SK-N-SH (cell line): ENCODE measurements around the gene NODAL.
A peak's percentile ranks its signal among the peaks of the same experiment; 100 is the strongest.

Experiments
- CHD2 ChIP-seq: fragments of 150-350 bp; IDR thresholded peaks from 2 replicates; pipeline ENCODE4 v1.6.1; 2018; ENCODE audit warnings: low read length; ENCODE audit not compliant: partially characterized antibody
- FOXM1 ChIP-seq: IDR thresholded peaks from 2 replicates; pipeline ENCODE4 v1.4.0; 2012; ENCODE audit warnings: low read depth, mild to moderate bottlenecking
- JUND ChIP-seq: IDR thresholded peaks from 2 replicates; pipeline ENCODE4 v1.4.0; 2012
- NRF1 ChIP-seq: IDR thresholded peaks from 2 replicates; pipeline ENCODE4 v1.6.1; 2012; ENCODE audit warnings: low read depth, mild to moderate bottlenecking, low read length
- POLR2AphosphoS5 ChIP-seq: IDR thresholded peaks from 2 replicates; pipeline ENCODE4 v1.6.1; 2012; ENCODE audit warnings: low read depth, low read length
- RAD21 ChIP-seq: IDR thresholded peaks from 2 replicates; pipeline ENCODE4 v1.6.1; 2012; ENCODE audit warnings: mild to moderate bottlenecking, low read length
- TCF12 ChIP-seq: IDR thresholded peaks from 2 replicates; pipeline ENCODE4 v1.4.0; 2012
- TF ChIP-seq, protein P1 (sequence below): fragments of 200-600 bp; sonication (generic); IDR thresholded peaks from 2 replicates; pipeline ENCODE4 v1.6.1; 2017; ENCODE audit warnings: antibody characterized with exemption, mild to moderate bottlenecking, moderate library complexity
- TF ChIP-seq, protein P2 (sequence below): IDR thresholded peaks from 2 replicates; pipeline ENCODE4 v1.4.0; 2012; ENCODE audit warnings: low read depth

DNA sequence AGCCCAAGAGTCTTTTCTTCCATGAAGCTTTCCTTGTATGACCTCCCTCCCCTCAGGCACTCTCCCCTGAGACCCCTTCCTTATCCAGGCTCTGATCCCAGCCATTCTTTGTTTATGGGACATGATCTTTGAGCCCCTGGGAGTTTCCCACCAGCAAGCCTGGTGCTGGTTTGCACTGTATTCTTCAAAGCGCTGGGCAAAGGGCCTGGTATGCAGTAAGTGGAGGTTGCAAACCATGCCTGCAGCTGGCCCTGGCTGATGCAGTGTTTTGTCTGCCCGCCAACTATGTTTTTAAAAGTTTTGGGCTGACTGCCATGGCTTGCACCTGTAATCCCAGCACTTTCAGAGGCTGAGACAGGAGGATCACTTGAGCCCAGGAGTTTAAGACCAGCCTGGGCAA lies 6.8 kb upstream of the NODAL start:
- no peak for TF ChIP-seq JUND
- TF ChIP-seq FOXM1 = no peak
- TF ChIP-seq, protein P1, sequence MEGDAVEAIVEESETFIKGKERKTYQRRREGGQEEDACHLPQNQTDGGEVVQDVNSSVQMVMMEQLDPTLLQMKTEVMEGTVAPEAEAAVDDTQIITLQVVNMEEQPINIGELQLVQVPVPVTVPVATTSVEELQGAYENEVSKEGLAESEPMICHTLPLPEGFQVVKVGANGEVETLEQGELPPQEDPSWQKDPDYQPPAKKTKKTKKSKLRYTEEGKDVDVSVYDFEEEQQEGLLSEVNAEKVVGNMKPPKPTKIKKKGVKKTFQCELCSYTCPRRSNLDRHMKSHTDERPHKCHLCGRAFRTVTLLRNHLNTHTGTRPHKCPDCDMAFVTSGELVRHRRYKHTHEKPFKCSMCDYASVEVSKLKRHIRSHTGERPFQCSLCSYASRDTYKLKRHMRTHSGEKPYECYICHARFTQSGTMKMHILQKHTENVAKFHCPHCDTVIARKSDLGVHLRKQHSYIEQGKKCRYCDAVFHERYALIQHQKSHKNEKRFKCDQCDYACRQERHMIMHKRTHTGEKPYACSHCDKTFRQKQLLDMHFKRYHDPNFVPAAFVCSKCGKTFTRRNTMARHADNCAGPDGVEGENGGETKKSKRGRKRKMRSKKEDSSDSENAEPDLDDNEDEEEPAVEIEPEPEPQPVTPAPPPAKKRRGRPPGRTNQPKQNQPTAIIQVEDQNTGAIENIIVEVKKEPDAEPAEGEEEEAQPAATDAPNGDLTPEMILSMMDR = no peak
- TF ChIP-seq CHD2 = no peak
- peak; percentile 9; the same call in 1 of the 2 replicates for TF ChIP-seq TCF12
- no peak for TF ChIP-seq NRF1
- no peak for TF ChIP-seq POLR2AphosphoS5
- TF ChIP-seq, protein P2, sequence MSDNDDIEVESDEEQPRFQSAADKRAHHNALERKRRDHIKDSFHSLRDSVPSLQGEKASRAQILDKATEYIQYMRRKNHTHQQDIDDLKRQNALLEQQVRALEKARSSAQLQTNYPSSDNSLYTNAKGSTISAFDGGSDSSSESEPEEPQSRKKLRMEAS = no peak
- TF ChIP-seq RAD21 = no peak
